Activated CD4-positive, CD25-positive, alpha-beta regulatory T cell (primary cell): Measurements from ENCODE around the gene SPIRE2.
A peak's percentile ranks its signal among the peaks of the same experiment; 100 is the strongest.
"Not testable (repeated sequence)": the region's sequence is repeated elsewhere in the genome, so short reads cannot be mapped to it uniquely, and the experiment has no call there.

Experiments
- DNase-seq, 4 experiments: peaks; one replicate each; lab custom pipeline; 2025; lab: John Stamatoyannopoulos, UW

The SPIRE2 gene

DNA sequence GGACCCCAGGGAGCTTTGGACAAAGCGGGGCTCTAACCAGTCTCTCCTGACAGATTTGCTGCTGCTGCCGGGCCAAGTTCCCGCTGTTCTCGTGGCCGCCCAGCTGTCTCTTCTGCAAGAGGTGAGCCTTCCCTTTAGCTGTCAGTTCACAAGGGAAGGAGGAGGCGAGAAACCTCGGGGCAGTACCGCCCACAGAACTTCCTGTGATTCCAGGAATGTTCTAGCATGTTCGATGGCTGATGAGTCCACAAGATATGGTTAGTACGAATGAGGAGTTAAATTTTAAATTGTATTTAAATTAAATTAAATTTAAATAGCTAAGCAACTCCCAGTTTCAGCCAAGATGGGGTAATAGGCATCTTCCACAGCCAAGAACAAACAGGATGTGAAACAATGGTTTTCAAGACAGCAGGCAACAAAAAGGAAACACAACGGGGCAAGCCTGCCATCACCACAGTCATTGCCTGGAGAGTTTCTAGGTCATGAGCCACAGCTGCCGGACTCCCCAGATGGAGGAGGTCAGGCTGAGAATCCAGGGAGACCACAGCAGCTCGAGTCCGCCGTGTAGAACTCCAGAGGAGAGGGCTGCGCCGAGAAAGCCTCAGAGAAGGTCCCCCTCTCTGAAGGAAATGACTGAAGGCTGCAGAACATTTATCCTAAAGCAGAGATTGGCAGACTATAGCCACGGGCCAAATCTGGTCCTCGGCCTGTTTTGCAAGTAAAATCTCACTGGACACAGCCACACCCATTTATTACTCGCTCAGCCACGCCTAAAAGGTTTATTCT is 35.7 kb downstream of the SPIRE2 start:
- no peak for DNase-seq

- DNase-seq = no peak
Measured at GRCh38 chr16:89864527-89864820, 36.2 kb downstream of the SPIRE2 start.

DNA sequence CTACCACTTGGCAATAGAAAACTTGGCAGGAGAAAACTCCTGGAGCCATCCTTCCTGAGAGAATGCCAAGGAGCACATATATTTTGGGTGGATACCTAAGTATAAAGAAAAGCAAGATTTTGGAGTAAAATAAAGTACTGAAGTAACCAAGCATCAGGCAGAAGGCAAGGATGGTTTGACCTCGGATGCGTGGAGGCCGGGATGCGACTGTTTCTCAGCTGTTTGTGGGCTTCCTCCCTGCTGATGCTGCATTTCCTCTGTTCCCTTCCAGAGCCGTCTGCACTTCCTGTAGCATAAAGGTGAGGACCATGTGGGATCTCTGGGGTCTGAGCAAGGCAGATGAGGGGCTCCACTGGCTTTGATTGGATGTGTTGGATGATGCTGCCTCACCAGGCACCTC is 39.6 kb downstream of the SPIRE2 start:
- no peak for DNase-seq

DNA sequence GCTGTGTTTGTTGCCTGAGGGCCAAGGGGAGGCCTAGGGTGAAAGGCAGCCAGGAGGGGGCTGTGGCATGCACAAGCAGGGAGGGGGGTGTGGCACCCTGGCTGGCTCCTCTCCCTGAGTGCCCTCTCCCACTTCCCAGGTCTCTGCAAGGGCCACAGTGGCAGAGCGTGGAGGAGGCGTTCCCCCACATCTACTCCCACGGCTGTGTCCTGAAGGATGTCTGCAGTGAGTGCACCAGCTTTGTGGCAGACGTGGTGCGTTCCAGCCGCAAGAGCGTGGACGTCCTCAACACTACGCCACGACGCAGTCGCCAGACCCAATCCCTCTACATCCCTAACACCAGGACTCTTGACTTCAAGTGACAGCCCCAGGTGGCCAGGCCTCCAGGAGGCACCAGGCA is 41.6 kb downstream of the SPIRE2 start:
- no peak for DNase-seq

DNA sequence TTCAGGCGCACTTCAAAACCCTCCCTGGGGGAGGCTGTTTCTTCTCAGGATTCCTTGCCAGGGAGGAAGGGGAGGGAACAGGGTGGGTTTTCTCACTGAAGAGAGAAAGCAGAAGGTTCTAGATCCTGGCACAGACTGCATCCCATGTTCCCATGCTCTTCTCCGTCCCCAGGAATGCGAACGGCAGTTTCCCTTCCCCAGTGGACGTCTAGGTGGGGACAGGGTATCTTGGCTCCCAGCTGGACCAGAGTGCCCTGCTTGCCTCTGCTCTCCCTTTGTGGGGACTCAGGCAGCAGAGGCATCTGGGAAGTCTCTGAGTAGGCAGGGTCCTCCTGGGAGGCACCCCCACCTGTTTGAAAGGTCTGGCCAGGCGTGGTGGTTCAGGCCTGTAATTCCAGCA is 42.2 kb downstream of the SPIRE2 start:
- no peak for DNase-seq

DNA sequence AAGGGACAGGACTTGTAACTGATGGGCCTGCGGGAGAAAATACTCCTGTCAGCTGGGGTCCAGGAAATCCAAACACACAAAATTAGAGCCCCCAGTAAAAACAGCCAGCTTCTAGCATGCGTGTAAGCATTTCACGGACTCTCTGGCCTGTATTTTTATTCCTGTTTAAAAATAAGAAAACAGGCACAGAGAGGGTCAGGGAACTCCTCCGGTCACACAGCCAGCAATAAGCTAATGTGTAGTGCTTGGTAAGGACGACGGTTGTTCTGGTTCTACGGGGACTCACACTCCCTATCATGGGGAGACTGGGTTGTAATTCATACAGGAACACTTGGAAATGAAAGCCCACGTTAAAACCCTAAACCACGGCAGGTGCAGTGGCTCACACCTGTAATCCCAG is 43.6 kb downstream of the SPIRE2 start:
- no peak for DNase-seq

DNA sequence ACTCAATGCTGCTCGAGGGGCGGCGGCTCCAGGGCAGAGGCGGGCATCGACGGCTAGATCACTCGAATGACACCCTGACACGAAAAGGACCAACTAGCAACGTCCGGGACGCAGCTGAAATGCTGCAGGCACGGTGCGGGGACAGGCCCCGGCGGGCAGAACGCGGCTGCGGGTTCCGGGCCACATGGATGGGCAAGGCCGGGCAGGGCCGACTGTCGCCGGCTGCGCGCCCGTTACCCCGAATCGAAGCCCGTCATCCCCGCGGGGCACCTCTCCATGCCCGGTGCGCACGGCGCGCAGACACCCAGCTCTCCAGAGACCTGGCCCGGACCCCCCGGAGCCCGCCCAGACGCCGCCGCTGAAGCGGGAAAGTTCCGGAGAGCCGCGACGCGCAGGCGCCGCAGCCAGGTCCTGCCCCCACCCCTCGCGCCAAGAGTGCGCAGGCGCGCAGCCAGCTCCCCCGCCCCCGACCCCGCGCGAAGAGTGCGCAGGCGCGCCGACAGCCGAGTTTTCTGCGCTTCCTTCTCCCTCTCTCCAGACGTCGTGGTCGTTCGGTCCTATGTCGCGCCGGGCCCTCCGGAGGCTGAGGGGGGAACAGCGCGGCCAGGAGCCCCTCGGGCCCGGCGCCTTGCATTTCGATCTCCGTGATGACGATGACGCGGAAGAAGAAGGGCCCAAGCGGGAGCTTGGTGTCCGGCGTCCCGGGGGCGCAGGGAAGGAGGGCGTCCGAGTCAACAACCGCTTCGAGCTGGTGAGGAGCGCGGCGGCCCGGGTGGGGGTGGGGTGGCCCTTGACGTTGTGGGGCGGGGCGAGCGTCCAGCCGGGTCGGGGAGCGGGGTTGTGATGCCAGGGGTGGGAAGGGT is 45.1 kb downstream of the SPIRE2 start, which contains the start of gene TCF25:
TSS of gene TCF25 (plus strand) at position 484 of the 863 bp plus-strand sequence. CDS start at position 560, 76 bp downstream.
- peak; percentile 77 to 84 (median 80) for DNase-seq

- peak; percentile 82 to 96 (median 89) for DNase-seq
Measured at GRCh38 chr16:89873972-89874689, 45.9 kb downstream of the SPIRE2 start.

- DNase-seq = not testable (repeated sequence)
Measured at GRCh38 chr16:89879123-89879522, 50.8 kb downstream of the SPIRE2 start.

DNA sequence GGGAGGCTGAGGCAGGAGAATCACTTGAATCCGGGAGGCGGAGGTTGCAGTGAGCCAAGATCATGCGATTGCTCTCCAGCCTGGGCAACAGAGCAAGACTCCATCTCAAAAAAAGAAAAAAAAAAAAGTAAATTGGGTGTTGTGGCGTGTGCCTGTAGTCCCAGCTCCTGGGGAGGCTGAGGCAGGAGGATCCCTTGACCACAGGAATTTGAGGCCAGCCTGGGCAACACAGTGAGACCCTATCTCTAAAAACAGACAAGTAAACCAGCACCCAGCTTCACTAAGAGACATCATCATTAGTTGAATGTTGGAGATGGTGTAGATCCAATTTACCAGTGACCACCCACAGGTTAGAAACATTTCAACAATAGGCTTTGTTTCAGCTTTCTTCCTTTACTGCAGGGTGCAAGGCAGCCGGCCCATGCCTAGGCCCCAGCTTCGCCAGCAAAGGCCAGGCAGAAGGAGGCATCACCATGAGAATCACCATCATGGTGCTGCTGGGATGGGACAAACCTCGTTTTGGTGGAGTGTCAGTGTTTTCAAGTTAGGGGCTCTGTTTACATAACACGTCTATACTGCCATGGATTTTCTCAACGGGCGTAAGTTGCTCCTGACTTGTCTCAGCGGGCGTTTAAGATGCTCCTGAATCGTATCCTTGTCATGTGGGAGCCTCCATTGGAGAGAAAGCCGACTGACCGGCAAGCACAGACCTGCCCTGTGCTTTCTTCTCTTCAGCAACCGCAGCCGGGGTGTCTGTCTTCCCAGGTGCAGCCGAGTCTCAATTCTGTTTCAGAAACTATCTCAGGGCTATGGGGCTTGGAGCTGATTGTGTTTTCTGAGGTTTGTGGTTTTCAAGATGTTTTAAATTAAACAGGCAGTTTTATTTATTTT is 52.4 kb downstream of the SPIRE2 start:
- no peak for DNase-seq

DNA sequence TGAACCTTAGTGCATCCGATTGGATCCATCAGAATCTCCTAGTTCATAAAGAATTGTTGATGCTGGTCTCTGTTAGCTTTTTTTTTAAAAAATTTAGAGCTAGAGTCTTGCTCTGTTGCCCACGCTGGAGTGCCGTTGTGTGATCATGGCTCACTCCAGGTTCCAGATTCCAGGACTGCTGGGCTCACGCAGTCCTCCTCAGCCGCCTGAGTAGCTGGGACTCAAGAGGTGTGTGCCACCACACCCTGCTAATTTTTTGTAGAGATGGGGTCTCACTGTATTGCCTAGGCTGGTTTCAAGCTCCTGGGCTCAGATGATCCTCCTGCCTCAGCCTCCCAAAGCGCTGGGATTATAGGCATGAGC is 53.1 kb downstream of the SPIRE2 start:
- DNase-seq = no peak

GRCh38 chr16:89883346-89884040 is 55.2 kb downstream of the SPIRE2 start:
- DNase-seq = no peak

GRCh38 chr16:89884041-89884421 is 55.8 kb downstream of the SPIRE2 start:
- no peak for DNase-seq

DNA sequence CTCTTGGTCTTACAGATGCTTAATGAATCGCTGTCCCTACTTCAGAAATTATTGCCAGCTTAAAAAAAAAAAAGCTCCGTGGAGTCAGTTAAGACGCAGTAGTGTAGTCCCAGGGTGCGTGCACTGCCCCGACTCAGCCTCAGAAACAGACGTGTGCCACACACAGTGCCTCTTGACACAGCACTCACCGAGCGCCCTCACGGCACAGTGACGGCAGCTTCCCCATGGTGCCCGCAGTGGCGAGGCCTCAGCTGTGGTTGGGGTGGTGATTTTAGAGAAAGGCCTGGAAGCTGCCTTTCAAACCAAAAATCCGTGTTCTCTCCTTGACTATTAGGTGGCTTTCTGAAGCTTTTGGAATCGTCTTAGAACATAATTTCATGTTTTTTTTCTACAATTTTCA is 59.0 kb downstream of the SPIRE2 start:
- no peak for DNase-seq

DNA sequence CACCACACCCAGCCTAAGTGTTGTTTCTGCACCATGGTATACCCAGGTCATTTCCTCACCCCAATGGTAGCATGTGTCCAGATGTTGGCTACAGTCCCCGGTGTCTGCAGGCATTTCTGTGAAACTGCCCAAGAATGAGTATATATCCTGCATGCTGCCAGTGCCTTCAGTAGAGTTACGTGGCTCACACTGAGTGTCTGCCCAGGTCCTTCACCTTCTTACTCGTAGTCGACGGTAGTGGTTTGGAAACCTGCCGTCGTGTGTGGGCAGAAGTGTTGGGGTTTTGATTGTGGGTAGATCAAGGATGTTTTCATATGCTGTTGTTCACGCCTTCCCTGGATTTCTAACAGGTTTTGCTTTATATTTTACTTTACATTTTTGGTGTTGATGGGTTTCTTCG is 61.9 kb downstream of the SPIRE2 start:
- DNase-seq = no peak

GRCh38 chr16:89890886-89891657 is 62.8 kb downstream of the SPIRE2 start:
- no peak for DNase-seq

- no peak for DNase-seq
Measured at GRCh38 chr16:89892055-89892630, 63.9 kb downstream of the SPIRE2 start.

- DNase-seq = no peak
Measured at GRCh38 chr16:89892635-89893034, 64.4 kb downstream of the SPIRE2 start.

- no peak for DNase-seq
Measured at GRCh38 chr16:89893642-89894548, 65.6 kb downstream of the SPIRE2 start.
